ENCODE data around the gene ISOC1.

ISOC1 gene

GRCh38 chr5:129125819-129126218 lies 31.3 kb downstream of the ISOC1 start:
- no peak for DNase-seq (ENCODE audit: low read depth, low spot score)

- DNase-seq (ENCODE audit: low read depth, low spot score), result no peak
These were observed 39.0 kb downstream of the ISOC1 start for GRCh38 chr5:129133553-129133952.

- DNase-seq (ENCODE audit: low read depth, low spot score), result no peak
These were observed 41.1 kb downstream of the ISOC1 start for GRCh38 chr5:129135633-129136032.

GRCh38 chr5:129137637-129138036 lies 43.1 kb downstream of the ISOC1 start:
- no peak for DNase-seq (ENCODE audit: low read depth, low spot score)

- no peak for DNase-seq (ENCODE audit: low read depth, low spot score)
These were observed 46.5 kb downstream of the ISOC1 start for GRCh38 chr5:129141078-129141477.

- DNase-seq (ENCODE audit: low read depth, low spot score), result no peak
These were observed 47.1 kb downstream of the ISOC1 start for GRCh38 chr5:129141696-129142095.

GRCh38 chr5:129155876-129156275 lies 61.3 kb downstream of the ISOC1 start:
- no peak for DNase-seq (ENCODE audit: low read depth, low spot score)

GRCh38 chr5:129161830-129162229 lies 67.3 kb downstream of the ISOC1 start:
- DNase-seq (ENCODE audit: low read depth, low spot score), result no peak
